CD4-positive, alpha-beta memory T cell (primary cell): Measurements from ENCODE around the gene ID4. TPM values are rescaled to one million over a fixed set of nuclear protein-coding genes. Genes with fewer than 3 reads are reported as not detected.
A peak's percentile ranks its signal among the peaks of the same experiment; 100 is the strongest.

Experiments
- CTCF ChIA-PET: fragments of 350-600 bp; sonication (Branson Sonifier 250); formaldehyde crosslinking; loops from one replicate; lab custom pipeline; 2021; ENCODE audit warnings: inconsistent platforms; ENCODE audit not compliant: partially characterized antibody; lab: Charles Lee
- POLR2A ChIA-PET: fragments of 350-600 bp; sonication (Branson Sonifier 250); formaldehyde crosslinking; loops from one replicate; lab custom pipeline; 2021; ENCODE audit not compliant: partially characterized antibody; lab: Charles Lee
- DNase-seq, 5 donors: peaks; one replicate each; pipeline versions ENCODE4 v3.0.0 to v3.0.0-alpha.2; 2020 to 2022; ENCODE audit warnings: mixed read lengths in 1 of 5
- H3K27ac ChIP-seq: one replicate; pipeline ENCODE4 v1.7.0; 2013; ENCODE audit warnings: low read depth, low read length
- H3K27me3 ChIP-seq: 2 replicates; pipeline ENCODE4 v1.7.0; 2013; ENCODE audit warnings: mild to moderate bottlenecking, low read length, moderate library complexity; ENCODE audit not compliant: insufficient read depth
- H3K36me3 ChIP-seq: 2 replicates; pipeline ENCODE4 v1.7.0; 2013; ENCODE audit warnings: mild to moderate bottlenecking, low read length, moderate library complexity; ENCODE audit not compliant: insufficient read depth
- H3K4me1 ChIP-seq: 2 replicates; pipeline ENCODE4 v1.7.0; 2013; ENCODE audit warnings: mild to moderate bottlenecking, low read length, moderate library complexity; ENCODE audit not compliant: insufficient read depth
- H3K4me3 ChIP-seq, 2 donors: one replicate each; pipeline ENCODE4 v1.7.0; 2013; ENCODE audit warnings: low read length in 2 of 2, mild to moderate bottlenecking in 1 of 2
- H3K9me3 ChIP-seq, 2 donors: one replicate each; pipeline ENCODE4 v1.7.0; 2013; ENCODE audit warnings: low read length in 2 of 2, control low read depth in 1 of 2; ENCODE audit not compliant: control insufficient read depth in 1 of 2
- H3K27ac Mint-ChIP-seq, 7 donors: one replicate each; pipeline ENCODE4 v1.8.0; 2020 to 2021; ENCODE audit warnings: mixed read lengths in 7 of 7, mild to moderate bottlenecking in 6 of 7, inconsistent platforms in 3 of 7, moderate library complexity in 3 of 7
- H3K27me3 Mint-ChIP-seq, 2 donors: one replicate each; pipeline ENCODE4 v1.8.0; 2020 to 2021; ENCODE audit warnings: mixed read lengths in 2 of 2
- H3K36me3 Mint-ChIP-seq, 2 donors: one replicate each; pipeline ENCODE4 v1.8.0; 2020 to 2021; ENCODE audit warnings: mixed read lengths in 2 of 2, inconsistent platforms in 1 of 2, mild to moderate bottlenecking in 1 of 2
- H3K4me1 Mint-ChIP-seq, 4 donors: one replicate each; pipeline ENCODE4 v1.8.0; 2020 to 2021; ENCODE audit warnings: mixed read lengths in 4 of 4, mild to moderate bottlenecking in 1 of 4
- H3K4me3 Mint-ChIP-seq, 8 donors: one replicate each; pipeline ENCODE4 v1.8.0; 2020 to 2021; ENCODE audit warnings: mixed read lengths in 8 of 8, mild to moderate bottlenecking in 7 of 8, moderate library complexity in 6 of 8, inconsistent platforms in 3 of 8
- H3K9me3 Mint-ChIP-seq, 8 donors: one replicate each; pipeline ENCODE4 v1.8.0; 2020 to 2021; ENCODE audit warnings: mixed read lengths in 8 of 8, mild to moderate bottlenecking in 5 of 8, inconsistent platforms in 3 of 8, moderate library complexity in 1 of 8
- intact Hi-C: fragments of 100-400 bp; cut with micrococcal nuclease; formaldehyde crosslinking; loops from one replicate; pipeline ENCODE4 v1.15.1; 2023
- polyA plus RNA-seq, 2 donors: library from polyadenylated mRNA; unstranded; fragments of 300-500 nt; fragmentation: Illumina TruSeq; gene quantifications; one replicate each; pipeline ENCODE4 v1.2.3, GENCODE V29; 2021
- total RNA-seq, 2 experiments: library from RNA; stranded (reverse); gene quantifications; one replicate each; pipeline ENCODE4 v1.2.3, GENCODE V29; 2021

Gene ID4
- total and polyA plus RNA-seq, 4 experiments from 2014 or later = not detected

GRCh38 chr6:19841181-19841580 is 4.0 kb downstream of the ID4 start:
- no peaks in the 10 kb centered on the region for H3K27me3 ChIP-seq
- POLR2A ChIA-PET = no interaction called here

GRCh38 chr6:19842030-19842615 is 5.0 kb downstream of the ID4 start:
- no peak overlapping the region for H3K27ac Mint-ChIP-seq
- DNase-seq = no peak
- Histone ChIP-seq H3K4me3 (no peak overlapping the region), H3K9me3 (no peaks in the 10 kb centered on the region), H3K4me1 (no peaks in the 10 kb centered on the region), H3K27me3 (no peaks in the 10 kb centered on the region), H3K27ac (no peak overlapping the region), H3K36me3 (no peaks in the 10 kb centered on the region)
- ChIA-PET POLR2A (no interaction called here), CTCF (interaction anchor here (0.8 kb wide), 1 partner anchor 10 kb away, joined by 3 read pairs; no protein-coding TSS in a partner anchor)
- H3K36me3 Mint-ChIP-seq = no peaks in the 10 kb centered on the region
- intact Hi-C loops = no loop called here
- H3K4me3 Mint-ChIP-seq = no peak overlapping the region
- peaks cover 2 to 11% (median 5%) of the 10 kb centered on the region in 4 donors for H3K4me1 Mint-ChIP-seq
- peaks cover 0 to 8% (median 1%) of the 10 kb centered on the region in 8 donors for H3K9me3 Mint-ChIP-seq
- H3K27me3 Mint-ChIP-seq = peaks cover 25 to 26% of the 10 kb centered on the region in 2 donors

More at GRCh38 chr6:19841181-19841580, 4.0 kb downstream of the ID4 start:
- no peak for DNase-seq
- Mint-ChIP-seq H3K4me3 (no peak overlapping the region), H3K36me3 (no peaks in the 10 kb centered on the region), H3K9me3 (peaks cover 0 to 9% (median 4%) of the 10 kb centered on the region in 8 donors), H3K4me1 (peaks cover 2 to 15% (median 5%) of the 10 kb centered on the region in 4 donors), H3K27ac (no peak overlapping the region), H3K27me3 (peaks cover 28 to 31% of the 10 kb centered on the region in 2 donors)
- Histone ChIP-seq H3K4me1 (no peaks in the 10 kb centered on the region), H3K27ac (no peak overlapping the region), H3K36me3 (no peaks in the 10 kb centered on the region), H3K4me3 (no peak overlapping the region), H3K9me3 (no peaks in the 10 kb centered on the region)
- CTCF ChIA-PET = interaction anchor here (0.8 kb wide), 1 partner anchor 9 kb away, joined by 3 read pairs; no protein-coding TSS in a partner anchor
- intact Hi-C loops = no loop called here

- no peaks in the 10 kb centered on the region for H3K27me3 ChIP-seq
- no peaks in the 10 kb centered on the region for H3K36me3 ChIP-seq
- H3K9me3 ChIP-seq = no peaks in the 10 kb centered on the region
- H3K4me3 ChIP-seq = no peak overlapping the region
- no peaks in the 10 kb centered on the region for H3K4me1 Mint-ChIP-seq
- DNase-seq = no peak
- no peaks in the 10 kb centered on the region for H3K36me3 Mint-ChIP-seq
- H3K4me1 ChIP-seq = no peaks in the 10 kb centered on the region
- ChIA-PET POLR2A (no interaction called here), CTCF (no interaction called here)
- no peak overlapping the region for H3K4me3 Mint-ChIP-seq
- no peak overlapping the region for H3K27ac Mint-ChIP-seq
- peaks cover 0 to 4% (median 0%) of the 10 kb centered on the region in 8 donors for H3K9me3 Mint-ChIP-seq
- peaks cover 18 to 20% of the 10 kb centered on the region in 2 donors for H3K27me3 Mint-ChIP-seq
- no peak overlapping the region for H3K27ac ChIP-seq
- intact Hi-C loops = no loop called here
Observed at GRCh38 chr6:19844689-19845088, 7.5 kb downstream of the ID4 start.

GRCh38 chr6:19845266-19846041 is 8.3 kb downstream of the ID4 start:
- POLR2A ChIA-PET = no interaction called here
- H3K4me1 ChIP-seq = no peaks in the 10 kb centered on the region
- Mint-ChIP-seq H3K27me3 (peaks cover 12 to 14% of the 10 kb centered on the region in 2 donors), H3K36me3 (no peaks in the 10 kb centered on the region), H3K27ac (peak overlapping the region in 1 of 7 donors; percentile 12), H3K4me1 (no peaks in the 10 kb centered on the region), H3K4me3 (no peak overlapping the region), H3K9me3 (peaks cover 0 to 4% (median 0%) of the 10 kb centered on the region in 8 donors)
- H3K9me3 ChIP-seq = no peaks in the 10 kb centered on the region
- no peak overlapping the region for H3K4me3 ChIP-seq
- intact Hi-C loops = no loop called here
- no peak overlapping the region for H3K27ac ChIP-seq
- DNase-seq = no peak
- CTCF ChIA-PET = no interaction called here
- H3K27me3 ChIP-seq = no peaks in the 10 kb centered on the region
- H3K36me3 ChIP-seq = no peaks in the 10 kb centered on the region

GRCh38 chr6:19848465-19849029 is 11.4 kb downstream of the ID4 start:
- peaks cover 0 to 4% (median 0%) of the 10 kb centered on the region in 8 donors for H3K9me3 Mint-ChIP-seq
- H3K27ac Mint-ChIP-seq = no peak overlapping the region
- ChIA-PET CTCF (no interaction called here), POLR2A (no interaction called here)
- peaks cover 5 to 8% of the 10 kb centered on the region in 2 donors for H3K27me3 Mint-ChIP-seq
- no peaks in the 10 kb centered on the region for H3K9me3 ChIP-seq
- no peaks in the 10 kb centered on the region for H3K4me1 Mint-ChIP-seq
- intact Hi-C loops = no loop called here
- no peak overlapping the region for H3K27ac ChIP-seq
- H3K36me3 Mint-ChIP-seq = no peaks in the 10 kb centered on the region
- H3K4me3 Mint-ChIP-seq = no peak overlapping the region
- no peaks in the 10 kb centered on the region for H3K4me1 ChIP-seq
- H3K36me3 ChIP-seq = no peaks in the 10 kb centered on the region
- no peak overlapping the region for H3K4me3 ChIP-seq
- no peaks in the 10 kb centered on the region for H3K27me3 ChIP-seq
- no peak for DNase-seq

- Histone ChIP-seq H3K4me1 (no peaks in the 10 kb centered on the region), H3K36me3 (no peaks in the 10 kb centered on the region), H3K27me3 (no peaks in the 10 kb centered on the region), H3K4me3 (no peak overlapping the region), H3K9me3 (no peaks in the 10 kb centered on the region), H3K27ac (no peak overlapping the region)
- intact Hi-C loops = no loop called here
- H3K9me3 Mint-ChIP-seq = peaks cover 0 to 3% (median 0%) of the 10 kb centered on the region in 8 donors
- ChIA-PET POLR2A (no interaction called here), CTCF (no interaction called here)
- DNase-seq = no peak
- H3K27ac Mint-ChIP-seq = no peak overlapping the region
- no peaks in the 10 kb centered on the region for H3K4me1 Mint-ChIP-seq
- no peaks in the 10 kb centered on the region for H3K36me3 Mint-ChIP-seq
- peaks cover 4 to 8% of the 10 kb centered on the region in 2 donors for H3K27me3 Mint-ChIP-seq
- no peak overlapping the region for H3K4me3 Mint-ChIP-seq
Observed at GRCh38 chr6:19849196-19849595, 12.0 kb downstream of the ID4 start.

- DNase-seq = no peak
- Mint-ChIP-seq H3K9me3 (peaks cover 0 to 2% (median 0%) of the 10 kb centered on the region in 8 donors), H3K4me1 (no peaks in the 10 kb centered on the region), H3K4me3 (no peak overlapping the region), H3K27ac (no peak overlapping the region), H3K27me3 (peaks cover 0 to 4% of the 10 kb centered on the region in 2 donors), H3K36me3 (no peaks in the 10 kb centered on the region)
- no peak overlapping the region for H3K27ac ChIP-seq
- no peaks in the 10 kb centered on the region for H3K4me1 ChIP-seq
- no peaks in the 10 kb centered on the region for H3K36me3 ChIP-seq
- intact Hi-C loops = no loop called here
- no peak overlapping the region for H3K4me3 ChIP-seq
- no peaks in the 10 kb centered on the region for H3K27me3 ChIP-seq
- ChIA-PET POLR2A (no interaction called here), CTCF (no interaction called here)
- no peaks in the 10 kb centered on the region for H3K9me3 ChIP-seq
Observed at GRCh38 chr6:19849755-19850154, 12.6 kb downstream of the ID4 start.
